Measurements from ENCODE around the gene BEX2.
A peak's percentile ranks its signal among the peaks of the same experiment; 100 is the strongest.

Gene BEX2

DNA sequence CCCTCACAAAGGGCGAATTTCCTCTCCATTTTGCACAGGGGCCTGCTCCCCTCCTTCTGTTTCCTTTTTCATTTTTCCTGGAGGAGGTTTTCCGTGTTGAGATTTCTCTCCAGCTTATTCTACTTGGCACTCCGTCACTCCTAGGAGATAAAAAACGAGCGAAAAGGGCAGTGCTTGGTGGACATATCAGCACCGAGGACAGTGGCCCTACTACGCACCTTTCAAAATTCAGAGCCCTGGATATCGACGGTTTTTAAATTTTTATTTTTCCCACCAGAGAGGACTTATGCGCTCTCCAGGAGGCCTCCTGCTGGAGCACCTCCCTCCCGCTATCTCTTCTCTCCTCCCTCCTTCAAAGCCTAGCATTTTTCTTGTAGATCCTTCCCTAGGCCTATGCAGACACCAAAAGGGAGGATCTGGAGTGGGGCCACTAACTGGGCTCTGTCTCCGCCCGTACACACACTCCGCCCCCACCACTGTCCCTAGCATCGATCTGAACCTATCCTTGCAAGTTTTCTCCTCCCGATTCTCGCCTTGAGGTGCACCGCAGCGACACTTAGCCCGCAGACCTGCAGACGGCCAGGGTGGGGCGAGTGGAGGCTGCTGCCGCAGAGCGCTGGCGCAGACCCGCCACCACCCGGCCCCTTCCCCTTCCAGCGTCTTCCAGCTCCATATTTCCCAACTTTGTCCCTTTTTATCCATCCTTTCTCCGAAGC is 37.0 kb upstream of the BEX2 start:
- TF ChIP-seq, protein P1, sequence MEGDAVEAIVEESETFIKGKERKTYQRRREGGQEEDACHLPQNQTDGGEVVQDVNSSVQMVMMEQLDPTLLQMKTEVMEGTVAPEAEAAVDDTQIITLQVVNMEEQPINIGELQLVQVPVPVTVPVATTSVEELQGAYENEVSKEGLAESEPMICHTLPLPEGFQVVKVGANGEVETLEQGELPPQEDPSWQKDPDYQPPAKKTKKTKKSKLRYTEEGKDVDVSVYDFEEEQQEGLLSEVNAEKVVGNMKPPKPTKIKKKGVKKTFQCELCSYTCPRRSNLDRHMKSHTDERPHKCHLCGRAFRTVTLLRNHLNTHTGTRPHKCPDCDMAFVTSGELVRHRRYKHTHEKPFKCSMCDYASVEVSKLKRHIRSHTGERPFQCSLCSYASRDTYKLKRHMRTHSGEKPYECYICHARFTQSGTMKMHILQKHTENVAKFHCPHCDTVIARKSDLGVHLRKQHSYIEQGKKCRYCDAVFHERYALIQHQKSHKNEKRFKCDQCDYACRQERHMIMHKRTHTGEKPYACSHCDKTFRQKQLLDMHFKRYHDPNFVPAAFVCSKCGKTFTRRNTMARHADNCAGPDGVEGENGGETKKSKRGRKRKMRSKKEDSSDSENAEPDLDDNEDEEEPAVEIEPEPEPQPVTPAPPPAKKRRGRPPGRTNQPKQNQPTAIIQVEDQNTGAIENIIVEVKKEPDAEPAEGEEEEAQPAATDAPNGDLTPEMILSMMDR (IDR thresholded peaks at IDR 0.05; ENCODE audit: extremely low read depth, insufficient read depth, missing control alignments), result no peak
- in situ Hi-C loops (cut with MboI; ENCODE audit: low pct_unique_long_range_greater_than_20kb, low sequenced_read_pairs, unreplicated experiment), result no loop called here
- DNase-seq (ENCODE audit: low spot score), result no peak

- no peak for DNase-seq (ENCODE audit: low spot score)
- TF ChIP-seq, protein P1 (IDR thresholded peaks at IDR 0.05; ENCODE audit: extremely low read depth, insufficient read depth, missing control alignments), result no peak
- in situ Hi-C loops (cut with MboI; ENCODE audit: low pct_unique_long_range_greater_than_20kb, low sequenced_read_pairs, unreplicated experiment), result no loop called here
Observed at GRCh38 chrX:103344606-103345005, 33.8 kb upstream of the BEX2 start.

- TF ChIP-seq, protein P1 (IDR thresholded peaks at IDR 0.05; ENCODE audit: extremely low read depth, insufficient read depth, missing control alignments), result peak; percentile 55
- peak; percentile 44 for DNase-seq (ENCODE audit: low spot score)
- in situ Hi-C loops (cut with MboI; ENCODE audit: low pct_unique_long_range_greater_than_20kb, low sequenced_read_pairs, unreplicated experiment), result no loop called here
Observed at GRCh38 chrX:103343105-103343504, 32.3 kb upstream of the BEX2 start.

GRCh38 chrX:103338663-103339062 is 27.9 kb upstream of the BEX2 start:
- no peak for DNase-seq (ENCODE audit: low spot score)
- in situ Hi-C loops (cut with MboI; ENCODE audit: low pct_unique_long_range_greater_than_20kb, low sequenced_read_pairs, unreplicated experiment), result no loop called here
- TF ChIP-seq, protein P1 (IDR thresholded peaks at IDR 0.05; ENCODE audit: extremely low read depth, insufficient read depth, missing control alignments), result no peak

GRCh38 chrX:103330681-103331288 is 20.0 kb upstream of the BEX2 start:
- in situ Hi-C loops (cut with MboI; ENCODE audit: low pct_unique_long_range_greater_than_20kb, low sequenced_read_pairs, unreplicated experiment), result no loop called here
- TF ChIP-seq, protein P1 (IDR thresholded peaks at IDR 0.05; ENCODE audit: extremely low read depth, insufficient read depth, missing control alignments), result no peak

GRCh38 chrX:103329991-103330390 is 19.2 kb upstream of the BEX2 start, which contains the start of gene TCEAL7:
Gene TCEAL7, plus strand, starts transcription at chrX:103330239. Its CDS starts 1,165 bp downstream, at chrX:103331404.
- TF ChIP-seq, protein P1 (IDR thresholded peaks at IDR 0.05; ENCODE audit: extremely low read depth, insufficient read depth, missing control alignments), result no peak
- no peak for DNase-seq (ENCODE audit: low spot score)

More at GRCh38 chrX:103330681-103331288, 20.0 kb upstream of the BEX2 start:
- DNase-seq (ENCODE audit: low spot score), result no peak

More at GRCh38 chrX:103329991-103330390, 19.2 kb upstream of the BEX2 start, which contains the start of gene TCEAL7:
- in situ Hi-C loops (cut with MboI; ENCODE audit: low pct_unique_long_range_greater_than_20kb, low sequenced_read_pairs, unreplicated experiment), result no loop called here
